ENCODE measurements around the gene ACVRL1.
"Not testable (repeated sequence)": the region's sequence is repeated elsewhere in the genome, so short reads cannot be mapped to it uniquely, and the experiment has no call there.

Gene ACVRL1

GRCh38 chr12:51874486-51874885 lies 32.8 kb upstream of the ACVRL1 start:
- no peak for DNase-seq

GRCh38 chr12:51879102-51879501 lies 28.2 kb upstream of the ACVRL1 start:
- no peak for DNase-seq

GRCh38 chr12:51883295-51883694 lies 24.0 kb upstream of the ACVRL1 start:
- DNase-seq, result no peak

GRCh38 chr12:51883998-51884675 lies 23.2 kb upstream of the ACVRL1 start:
- DNase-seq, result no peak

GRCh38 chr12:51884676-51885229 lies 22.6 kb upstream of the ACVRL1 start:
- no peak for DNase-seq

GRCh38 chr12:51885294-51886020 lies 21.8 kb upstream of the ACVRL1 start:
- DNase-seq, result not testable (repeated sequence)

- DNase-seq, result peak; percentile 95
Measured at GRCh38 chr12:51886021-51886710, 21.1 kb upstream of the ACVRL1 start.

GRCh38 chr12:51887476-51888315 lies 19.6 kb upstream of the ACVRL1 start, which contains the start of gene ANKRD33:
ANKRD33 (plus strand) TSS chr12:51888103; CDS start chr12:51888187, 84 bp downstream.
- no peak for DNase-seq

- no peak for DNase-seq
Measured at GRCh38 chr12:51888316-51889215, 18.7 kb upstream of the ACVRL1 start.

- DNase-seq, result no peak
Measured at GRCh38 chr12:51889216-51890132, 17.8 kb upstream of the ACVRL1 start.

GRCh38 chr12:51890133-51890464 lies 17.2 kb upstream of the ACVRL1 start:
- DNase-seq, result no peak

- no peak for DNase-seq
Measured at GRCh38 chr12:51890511-51891171, 16.7 kb upstream of the ACVRL1 start.

GRCh38 chr12:51891843-51892242 lies 15.5 kb upstream of the ACVRL1 start:
- peak; percentile 27 for DNase-seq

- DNase-seq, result no peak
Measured at GRCh38 chr12:51893786-51894185, 13.5 kb upstream of the ACVRL1 start.

GRCh38 chr12:51895378-51896135 lies 11.7 kb upstream of the ACVRL1 start:
- no peak for DNase-seq

GRCh38 chr12:51896236-51896635 lies 11.1 kb upstream of the ACVRL1 start:
- DNase-seq, result no peak

GRCh38 chr12:51897181-51897580 lies 10.1 kb upstream of the ACVRL1 start:
- DNase-seq, result no peak

- no peak for DNase-seq
Measured at GRCh38 chr12:51898506-51898905, 8.8 kb upstream of the ACVRL1 start.

GRCh38 chr12:51898937-51899336 lies 8.4 kb upstream of the ACVRL1 start:
- DNase-seq, result no peak
